H1 (cell line): ENCODE data around the gene LAIR1. TPM values are rescaled to one million over a fixed set of nuclear protein-coding genes. Genes with fewer than 3 reads are reported as not detected.
"Not testable (repeated sequence)": the region's sequence is repeated elsewhere in the genome, so short reads cannot be mapped to it uniquely, and the experiment has no call there.

Experiments used
- CTCF ChIA-PET: fragments of 300-600 bp; sonication (Branson Sonifier 250); formaldehyde crosslinking; loops from one replicate; lab custom pipeline; 2021; ENCODE audit not compliant: partially characterized antibody; lab: Charles Lee
- POLR2A ChIA-PET: fragments of 300-600 bp; sonication (Branson Sonifier 250); formaldehyde crosslinking; loops from one replicate; lab custom pipeline; 2021; ENCODE audit warnings: inconsistent platforms; ENCODE audit not compliant: partially characterized antibody; lab: Charles Lee
- DNase-seq, 2 experiments: peaks; one replicate each; pipeline versions ENCODE4 v3.0.0 to v3.0.0-alpha.2; 2010 to 2022; ENCODE audit warnings: low spot score in 2 of 2, low read depth in 1 of 2, mixed read lengths in 1 of 2
- FAIRE-seq: peaks from 2 replicates; lab custom pipeline; 2011; peaks lifted over from hg19 to GRCh38; lab: Jason Lieb, UNC
- H2AFZ ChIP-seq: 2 replicates; pipeline ENCODE4 v1.8.1; 2012; ENCODE audit warnings: low read length, inconsistent platforms
- H2AK5ac ChIP-seq: 2 replicates; pipeline ENCODE4 v1.6.1; 2013; ENCODE audit warnings: low read depth, low read length
- H2BK120ac ChIP-seq: replicated peaks from 2 replicates; pipeline ENCODE3; 2013; ENCODE audit warnings: low read depth, low read length, inconsistent platforms
- H2BK12ac ChIP-seq: 2 replicates; pipeline ENCODE4 v1.6.1; 2013; ENCODE audit warnings: low read depth, low read length
- H2BK15ac ChIP-seq: 2 replicates; pipeline ENCODE4 v1.6.1; 2013; ENCODE audit warnings: low read length
- H2BK20ac ChIP-seq: 2 replicates; pipeline ENCODE4 v1.6.1; 2013; ENCODE audit warnings: low read length
- H2BK5ac ChIP-seq: 2 replicates; pipeline ENCODE4 v1.6.1; 2013; ENCODE audit warnings: low read depth, low read length
- H3K14ac ChIP-seq: 2 replicates; pipeline ENCODE4 v1.6.1; 2013; ENCODE audit warnings: inconsistent platforms; ENCODE audit not compliant: insufficient read length
- H3K18ac ChIP-seq: 2 replicates; pipeline ENCODE4 v1.6.1; 2013; ENCODE audit warnings: low read length; ENCODE audit errors: extremely low read depth
- H3K23ac ChIP-seq: 2 replicates; pipeline ENCODE4 v1.6.1; 2013; ENCODE audit warnings: inconsistent platforms; ENCODE audit not compliant: insufficient read length
- H3K23me2 ChIP-seq: 2 replicates; pipeline ENCODE4 v1.6.1; 2013; ENCODE audit warnings: low read depth, low read length
- H3K27ac ChIP-seq: 2 replicates; pipeline ENCODE4 v1.6.1; 2011; ENCODE audit warnings: low read depth, low read length, inconsistent platforms
- H3K27me3 ChIP-seq, 4 experiments: replicated peaks in 1 of 4; 1 replicate in 1 of 4; 2 replicates in 3 of 4; pipeline versions ENCODE4 v1.6.1 to v1.8.1; 2011 to 2013; ENCODE audit warnings: low read length in 3 of 4, mild to moderate bottlenecking in 3 of 4, inconsistent platforms in 2 of 4, mixed read lengths in 2 of 4, moderate library complexity in 1 of 4; ENCODE audit not compliant: control insufficient read depth in 3 of 4, insufficient read depth in 3 of 4; ENCODE audit errors: extremely low read depth in 1 of 4
- H3K36me3 ChIP-seq, 4 experiments: 2 replicates each; pipeline versions ENCODE4 v1.6.1 to v1.8.1; 2011 to 2013; ENCODE audit warnings: mild to moderate bottlenecking in 4 of 4, low read length in 3 of 4, moderate library complexity in 2 of 4, control low read depth in 1 of 4, inconsistent platforms in 1 of 4; ENCODE audit not compliant: insufficient read depth in 4 of 4, control insufficient read depth in 2 of 4
- H3K4ac ChIP-seq: replicated peaks from 2 replicates; pipeline ENCODE3; 2013; ENCODE audit warnings: low read length, low read depth, mixed read lengths, inconsistent platforms; ENCODE audit not compliant: insufficient read length
- H3K4me1 ChIP-seq, 4 experiments: replicated peaks in 1 of 4; 1 replicate in 1 of 4; 2 replicates in 3 of 4; pipeline versions ENCODE4 v1.6.1 to v1.8.1; 2011 to 2013; ENCODE audit warnings: low read length in 3 of 4, inconsistent platforms in 2 of 4, mixed read lengths in 1 of 4; ENCODE audit not compliant: insufficient read depth in 4 of 4, control insufficient read depth in 3 of 4
- H3K4me2 ChIP-seq, 2 experiments: 2 replicates each; pipeline versions ENCODE4 v1.6.1 to v1.8.1; 2011 to 2013; ENCODE audit warnings: low read depth in 2 of 2, low read length in 2 of 2, control low read depth in 1 of 2, inconsistent platforms in 1 of 2, mild to moderate bottlenecking in 1 of 2; ENCODE audit not compliant: insufficient read depth in 1 of 2
- H3K4me3 ChIP-seq, 4 experiments: fragments of 200-600, 300-600 bp in 1 of 4; sonication (generic), shearing (Covaris generic), sonication (Bioruptor Twin) in 1 of 4; 2 replicates each; pipeline versions ENCODE4 v1.5.1 to v1.8.1; 2011 to 2016; ENCODE audit warnings: low read length in 4 of 4, low read depth in 3 of 4, control low read depth in 2 of 4, inconsistent platforms in 2 of 4, mild to moderate bottlenecking in 2 of 4, mixed read lengths in 1 of 4, moderate library complexity in 1 of 4; ENCODE audit not compliant: insufficient read depth in 2 of 4; ENCODE audit errors: extremely low read depth in 1 of 4
- H3K56ac ChIP-seq: replicated peaks from 2 replicates; pipeline ENCODE3; 2013; ENCODE audit warnings: low read depth, mild to moderate bottlenecking, mixed read lengths, low read length, inconsistent platforms; ENCODE audit not compliant: insufficient read length
- H3K79me1 ChIP-seq: 2 replicates; pipeline ENCODE4 v1.6.1; 2013; ENCODE audit warnings: low read depth, low read length, control low read depth
- H3K79me2 ChIP-seq, 2 experiments: 2 replicates each; pipeline versions ENCODE4 v1.6.1 to v1.8.1; 2012 to 2013; ENCODE audit warnings: low read length in 2 of 2, mild to moderate bottlenecking in 2 of 2, inconsistent platforms in 1 of 2; ENCODE audit not compliant: insufficient read depth in 2 of 2, control insufficient read depth in 1 of 2
- H3K9ac ChIP-seq, 4 experiments: replicated peaks in 1 of 4; 1 replicate in 1 of 4; 2 replicates in 3 of 4; pipeline versions ENCODE4 v1.6.1 to v1.8.1; 2011 to 2013; ENCODE audit warnings: low read depth in 3 of 4, low read length in 3 of 4, control low read depth in 2 of 4, mild to moderate bottlenecking in 2 of 4, moderate library complexity in 2 of 4, inconsistent platforms in 1 of 4; ENCODE audit errors: extremely low read depth in 1 of 4
- H3K9me3 ChIP-seq, 2 experiments: 2 replicates each; pipeline versions ENCODE4 v1.6.1 to v1.8.1; 2012 to 2013; ENCODE audit warnings: mild to moderate bottlenecking in 2 of 2, moderate library complexity in 2 of 2, control low read depth in 1 of 2, inconsistent platforms in 1 of 2, low read depth in 1 of 2, low read length in 1 of 2, mixed read lengths in 1 of 2; ENCODE audit not compliant: insufficient read depth in 2 of 2
- H4K20me1 ChIP-seq, 2 experiments: replicated peaks in 1 of 2; 2 replicates each; pipeline versions ENCODE3 to v1.8.1; 2011 to 2013; ENCODE audit warnings: inconsistent platforms in 2 of 2, low read length in 2 of 2, mild to moderate bottlenecking in 1 of 2; ENCODE audit not compliant: insufficient read depth in 2 of 2, control insufficient read depth in 1 of 2
- H4K5ac ChIP-seq: 2 replicates; pipeline ENCODE4 v1.6.1; 2013; ENCODE audit warnings: low read length, low read depth, mixed read lengths, inconsistent platforms; ENCODE audit not compliant: insufficient read length
- H4K8ac ChIP-seq: 2 replicates; pipeline ENCODE4 v1.8.0; 2013; ENCODE audit warnings: mild to moderate bottlenecking, moderate library complexity, low read length, inconsistent platforms; ENCODE audit not compliant: insufficient read depth; ENCODE audit errors: extremely low read depth
- H4K91ac ChIP-seq: replicated peaks from 2 replicates; pipeline ENCODE3; 2013; ENCODE audit warnings: low read length, mixed read lengths, inconsistent platforms; ENCODE audit not compliant: insufficient read length
- WGBS, 2 experiments: shearing (Covaris generic) in 1 of 2; methylation state at CpG; one replicate each; pipeline versions ENCODE4 v1.1.6 to v1.1.7; 2013 to 2015; ENCODE audit warnings: low lambda C conversion rate in 2 of 2, mixed read lengths in 2 of 2, inconsistent platforms in 1 of 2, low coverage in 1 of 2, missing lambda C conversion rate in 1 of 2; ENCODE audit not compliant: insufficient replicate concordance in 2 of 2, insufficient coverage in 1 of 2, insufficient read length in 1 of 2; ENCODE audit errors: extremely low coverage in 1 of 2, missing lambda C conversion rate in 1 of 2; 5-methylcytosine and 5-hydroxymethylcytosine counted together
- polyA plus RNA-seq, 7 experiments: library from polyadenylated mRNA; depleted of rRNA in 3 of 7; stranded (reverse) in 5 of 7; unstranded in 2 of 7; fragments of >200 nt in 5 of 7; fragments of 200-250 nt in 2 of 7; gene quantifications; 1 replicate in 5 of 7; 2 replicates in 1 of 7; 4 replicates in 1 of 7; pipeline versions ENCODE4 v1.2.1 to v1.2.3, GENCODE V29; 2011 to 2013; ENCODE audit warnings: missing spikeins in 2 of 7, mixed read lengths in 2 of 7
- total RNA-seq: library from RNA; stranded (reverse); fragmentation: NEBNext Ultra II Directional; extraction: Animal tissue kit (Norgen Biotek cat#: 25700); gene quantifications from 2 replicates; pipeline ENCODE4 v1.2.1, GENCODE V29; 2021

The LAIR1 gene
- total and polyA plus RNA-seq, 2 of the 8 experiments (the other 6 are each of a cell fraction or from before 2014, with no cell fraction given) = 0.18 TPM; not detected in 1

GRCh38 chr19:54371453-54371852 lies 6.7 kb upstream of the LAIR1 start:
- H3K9me3 ChIP-seq, DNase-seq, FAIRE-seq, H3K4me2 ChIP-seq, H3K27me3 ChIP-seq, H2BK120ac ChIP-seq, H3K9ac ChIP-seq, H4K91ac ChIP-seq, H3K14ac ChIP-seq, H2AK5ac ChIP-seq, H4K20me1 ChIP-seq, H2BK20ac ChIP-seq, H3K27ac ChIP-seq, H3K18ac ChIP-seq, H3K56ac ChIP-seq, H2AFZ ChIP-seq, H4K8ac ChIP-seq, H3K36me3 ChIP-seq, H3K4ac ChIP-seq, H3K23ac ChIP-seq, H3K79me2 ChIP-seq, H2BK5ac ChIP-seq, H2BK12ac ChIP-seq, H3K23me2 ChIP-seq, H3K79me1 ChIP-seq, H3K4me3 ChIP-seq, H3K4me1 ChIP-seq, H4K5ac ChIP-seq, H2BK15ac ChIP-seq: not testable (repeated sequence)
- CTCF ChIA-PET = interaction anchor here (1.0 to 6.1 kb wide), 3 partner anchors 16 to 19 kb away, joined by 3 to 39 read pairs (median 4); no protein-coding TSS in a partner anchor
- POLR2A ChIA-PET = interaction anchor here (1.1 kb wide), 1 partner anchor 17 kb away, joined by 3 read pairs; no protein-coding TSS in a partner anchor
- 88% methylated on average over 5 of the region's 5 CpGs; no CpG with 5 or more reads in 1 of the 2 experiments for WGBS, 2 experiments

GRCh38 chr19:54370434-54370796 lies 5.7 kb upstream of the LAIR1 start:
- H3K79me2 ChIP-seq, H3K23ac ChIP-seq, H2BK120ac ChIP-seq, H3K4me1 ChIP-seq, H2BK15ac ChIP-seq, H3K23me2 ChIP-seq, H2BK5ac ChIP-seq, H3K36me3 ChIP-seq, H2BK12ac ChIP-seq, H3K14ac ChIP-seq, H4K91ac ChIP-seq, H4K5ac ChIP-seq, H3K9me3 ChIP-seq, FAIRE-seq, H3K27ac ChIP-seq, H2AK5ac ChIP-seq, H3K79me1 ChIP-seq, H3K18ac ChIP-seq, H3K27me3 ChIP-seq, H4K8ac ChIP-seq, H2BK20ac ChIP-seq, H3K56ac ChIP-seq, H3K4me2 ChIP-seq, H3K9ac ChIP-seq, DNase-seq, POLR2A ChIA-PET, H4K20me1 ChIP-seq, H3K4ac ChIP-seq, H3K4me3 ChIP-seq, H2AFZ ChIP-seq: not testable (repeated sequence)
- CTCF ChIA-PET = interaction anchor here (0.6 to 6.1 kb wide), 2 partner anchors 20 to 458 kb away, joined by 3 to 39 read pairs; no protein-coding TSS in a partner anchor
- 88% methylated on average over 7 of the region's 10 CpGs; no CpG with 5 or more reads in 1 of the 2 experiments for WGBS, 2 experiments
